Stimulated activated naive B cell treated with anti-CD40 and anti-IgM and Interleukin-4, amounts not matched to agents 10 μg/mL and 1 μg/mL and 100 μg/mL, for 72 hours (primary cell): ENCODE data around the gene TNS3.

Source experiments
- ATAC-seq, 2 donors: fragments of 150-1000 bp; cut with Tn5 transposase; replicated peaks; 2 replicates each; pipeline ENCODE4 v1.10.0; 2021; ENCODE audit warnings: moderate library complexity in 1 of 2
- DNase-seq: peaks from one replicate; pipeline ENCODE4 v3.0.0; 2021
- H3K27ac Mint-ChIP-seq: one replicate; pipeline ENCODE4 v1.8.0; 2022; ENCODE audit warnings: mild to moderate bottlenecking, mixed read lengths
- H3K27me3 Mint-ChIP-seq, 2 donors: one replicate each; pipeline ENCODE4 v1.8.0; 2022; ENCODE audit warnings: mixed read lengths in 2 of 2
- H3K36me3 Mint-ChIP-seq, 2 donors: one replicate each; pipeline ENCODE4 v1.8.0; 2022; ENCODE audit warnings: mixed read lengths in 2 of 2, mild to moderate bottlenecking in 1 of 2
- H3K4me1 Mint-ChIP-seq, 2 donors: one replicate each; pipeline ENCODE4 v1.8.0; 2022; ENCODE audit warnings: mixed read lengths in 2 of 2, mild to moderate bottlenecking in 1 of 2
- H3K4me3 Mint-ChIP-seq, 2 donors: one replicate each; pipeline ENCODE4 v1.8.0; 2022; ENCODE audit warnings: mild to moderate bottlenecking in 2 of 2, mixed read lengths in 2 of 2, moderate library complexity in 1 of 2
- H3K9me3 Mint-ChIP-seq, 2 donors: one replicate each; pipeline ENCODE4 v1.8.0; 2022; ENCODE audit warnings: mixed read lengths in 2 of 2, mild to moderate bottlenecking in 1 of 2

TNS3 gene

GRCh38 chr7:47228386-47229014, 353.4 kb downstream of the TNS3 start:
- H3K36me3 Mint-ChIP-seq, result peaks cover 0 to 2% of the 10 kb centered on the region in 2 donors
- H3K4me1 Mint-ChIP-seq, result peaks cover 22 to 33% of the 10 kb centered on the region in 2 donors
- no peak for ATAC-seq
- peaks cover 0 to 12% of the 10 kb centered on the region in 2 donors for H3K27me3 Mint-ChIP-seq
- DNase-seq, result no peak
- H3K4me3 Mint-ChIP-seq, result no peak overlapping the region
- H3K9me3 Mint-ChIP-seq, result peaks cover 0 to 4% of the 10 kb centered on the region in 2 donors
- H3K27ac Mint-ChIP-seq, result no peak overlapping the region

- DNase-seq, result peak; percentile 71
- Mint-ChIP-seq H3K9me3 (peaks cover 0 to 4% of the 10 kb centered on the region in 2 donors), H3K4me3 (peak overlapping the region; percentile 59 to 74), H3K36me3 (peaks cover 0 to 2% of the 10 kb centered on the region in 2 donors), H3K27me3 (peaks cover 0 to 12% of the 10 kb centered on the region in 2 donors), H3K4me1 (peaks cover 22 to 33% of the 10 kb centered on the region in 2 donors), H3K27ac (peak overlapping the region; percentile 90)
- peak; percentile 88 to 89 for ATAC-seq
These were observed 354.1 kb downstream of the TNS3 start for GRCh38 chr7:47227762-47228177.

DNA sequence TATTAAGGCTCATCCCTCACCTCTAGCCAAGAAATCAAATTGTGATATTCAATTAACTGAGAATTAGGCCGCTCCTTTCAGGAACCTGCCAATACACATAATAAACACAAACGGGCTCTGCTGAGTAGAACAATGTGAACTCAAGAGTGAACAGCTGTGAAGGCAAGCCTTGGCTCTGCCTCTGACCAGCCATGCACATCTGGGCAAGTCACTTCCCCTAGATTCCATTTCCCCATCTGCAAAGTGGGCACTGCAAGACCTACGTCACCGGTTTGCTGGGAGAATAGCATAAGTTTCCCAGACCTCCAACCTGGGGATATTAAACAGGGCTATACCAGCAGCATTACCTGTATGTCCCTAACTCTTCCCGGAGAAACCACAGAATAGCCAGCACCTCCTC, 355.2 kb downstream of the TNS3 start:
- Mint-ChIP-seq H3K9me3 (peaks cover 0 to 4% of the 10 kb centered on the region in 2 donors), H3K4me3 (no peak overlapping the region), H3K36me3 (peaks cover 0 to 2% of the 10 kb centered on the region in 2 donors), H3K4me1 (peaks cover 22 to 33% of the 10 kb centered on the region in 2 donors), H3K27ac (no peak overlapping the region), H3K27me3 (peaks cover 0 to 12% of the 10 kb centered on the region in 2 donors)
- ATAC-seq (peak; percentile 44 to 48), DNase-seq (no peak)

- Mint-ChIP-seq H3K4me1 (peaks cover 22 to 33% of the 10 kb centered on the region in 2 donors), H3K27me3 (peaks cover 0 to 12% of the 10 kb centered on the region in 2 donors), H3K36me3 (peaks cover 0 to 2% of the 10 kb centered on the region in 2 donors), H3K9me3 (peaks cover 0 to 4% of the 10 kb centered on the region in 2 donors), H3K27ac (peak overlapping the region; percentile 48), H3K4me3 (no peak overlapping the region)
- DNase-seq (peak; percentile 19), ATAC-seq (peak; percentile 74 to 76)
These were observed 356.4 kb downstream of the TNS3 start for GRCh38 chr7:47225387-47226131.
